Measurements from ENCODE around the gene CDCA7L.
A peak's percentile ranks its signal among the peaks of the same experiment; 100 is the strongest.

Gene CDCA7L

DNA sequence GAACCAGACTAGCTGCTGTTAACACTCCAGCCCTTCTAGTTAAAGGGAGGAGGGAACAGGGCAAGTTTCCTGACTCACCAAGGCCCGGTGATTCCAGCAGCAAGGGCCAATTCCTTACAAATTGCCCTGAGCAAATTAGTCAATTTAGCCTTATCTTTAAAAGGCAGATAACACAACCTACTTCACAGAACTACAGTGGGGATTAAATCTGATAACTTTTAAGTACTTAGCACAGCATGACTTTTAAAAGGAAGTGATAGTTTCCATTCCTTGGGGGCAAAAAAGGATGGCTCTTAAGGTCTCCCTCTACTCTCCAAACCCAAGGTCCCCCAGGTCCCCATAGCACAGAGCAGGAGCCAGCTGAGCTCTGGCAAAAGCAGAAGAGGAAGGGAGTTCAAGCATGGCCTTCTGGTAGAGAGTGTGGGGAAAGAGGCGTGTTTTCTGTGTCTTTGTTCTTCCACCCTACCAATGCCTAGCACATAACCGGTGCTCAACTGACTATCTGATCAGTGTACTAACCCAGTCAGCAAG lies 4.0 kb downstream of the CDCA7L start:
- H3K4me1 ChIP-seq (ENCODE audit: low read length), result peaks cover 56% of the 10 kb centered on the region
- no peak for TF ChIP-seq EZH2phosphoT487 (IDR thresholded peaks at IDR 0.05; ENCODE audit: low read depth)
- TF ChIP-seq, protein P1, sequence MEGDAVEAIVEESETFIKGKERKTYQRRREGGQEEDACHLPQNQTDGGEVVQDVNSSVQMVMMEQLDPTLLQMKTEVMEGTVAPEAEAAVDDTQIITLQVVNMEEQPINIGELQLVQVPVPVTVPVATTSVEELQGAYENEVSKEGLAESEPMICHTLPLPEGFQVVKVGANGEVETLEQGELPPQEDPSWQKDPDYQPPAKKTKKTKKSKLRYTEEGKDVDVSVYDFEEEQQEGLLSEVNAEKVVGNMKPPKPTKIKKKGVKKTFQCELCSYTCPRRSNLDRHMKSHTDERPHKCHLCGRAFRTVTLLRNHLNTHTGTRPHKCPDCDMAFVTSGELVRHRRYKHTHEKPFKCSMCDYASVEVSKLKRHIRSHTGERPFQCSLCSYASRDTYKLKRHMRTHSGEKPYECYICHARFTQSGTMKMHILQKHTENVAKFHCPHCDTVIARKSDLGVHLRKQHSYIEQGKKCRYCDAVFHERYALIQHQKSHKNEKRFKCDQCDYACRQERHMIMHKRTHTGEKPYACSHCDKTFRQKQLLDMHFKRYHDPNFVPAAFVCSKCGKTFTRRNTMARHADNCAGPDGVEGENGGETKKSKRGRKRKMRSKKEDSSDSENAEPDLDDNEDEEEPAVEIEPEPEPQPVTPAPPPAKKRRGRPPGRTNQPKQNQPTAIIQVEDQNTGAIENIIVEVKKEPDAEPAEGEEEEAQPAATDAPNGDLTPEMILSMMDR (IDR thresholded peaks at IDR 0.05; ENCODE audit: low read depth, low read length), result no peak
- H2AFZ ChIP-seq (ENCODE audit: low read depth, low read length), result no peak overlapping the region
- peaks cover 84% of the 10 kb centered on the region for H3K79me2 ChIP-seq (ENCODE audit: low read length)
- peak overlapping the region; percentile 37 for H3K4me3 ChIP-seq (ENCODE audit: low read length)
- H3K27me3 ChIP-seq (ENCODE audit: low read depth, low read length), result no peaks in the 10 kb centered on the region
- H3K4me2 ChIP-seq (ENCODE audit: low read length), result peak overlapping the region; percentile 89
- H3K36me3 ChIP-seq (replicated peaks; ENCODE audit: low read depth, low read length), result peaks cover 21% of the 10 kb centered on the region
- H3K27ac ChIP-seq (ENCODE audit: low read length), result no peak overlapping the region
- H3K9ac ChIP-seq (ENCODE audit: low read length), result no peak overlapping the region; the same call in 1 of the 2 replicates
- H3K9me3 ChIP-seq (ENCODE audit: insufficient read depth, low read length), result no peaks in the 10 kb centered on the region
- H4K20me1 ChIP-seq (ENCODE audit: insufficient read depth, low read length), result peaks cover 68% of the 10 kb centered on the region

DNA sequence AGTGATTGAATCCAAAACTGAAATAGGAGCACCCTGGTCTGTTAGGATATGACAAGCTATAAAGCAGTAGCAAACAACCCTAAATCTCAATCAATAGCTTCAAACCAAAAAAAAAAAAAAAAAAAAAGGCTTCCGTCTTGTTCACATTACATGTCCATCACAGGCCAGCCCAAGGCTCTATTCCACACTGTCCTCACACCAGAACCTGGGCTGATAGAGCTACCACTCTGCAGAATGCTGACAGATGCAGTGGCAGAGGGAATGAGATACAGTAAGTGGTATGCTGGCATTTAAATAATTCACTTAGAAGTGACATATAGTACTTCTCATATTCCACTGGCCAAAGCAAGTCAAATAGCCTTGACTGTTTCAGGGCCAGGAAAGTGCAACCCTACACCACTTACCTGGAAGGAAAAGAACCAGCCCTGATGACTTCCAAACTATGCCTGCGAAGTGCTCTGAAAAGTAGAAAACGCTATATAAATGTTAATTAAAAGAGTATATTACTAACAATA lies 5.8 kb downstream of the CDCA7L start:
- H4K20me1 ChIP-seq (ENCODE audit: insufficient read depth, low read length), result peaks cover 83% of the 10 kb centered on the region
- H3K4me1 ChIP-seq (ENCODE audit: low read length), result peaks cover 50% of the 10 kb centered on the region
- H3K27ac ChIP-seq (ENCODE audit: low read length), result no peak overlapping the region
- TF ChIP-seq, protein P1 (IDR thresholded peaks at IDR 0.05; ENCODE audit: low read depth, low read length), result no peak
- no peak for TF ChIP-seq EZH2phosphoT487 (IDR thresholded peaks at IDR 0.05; ENCODE audit: low read depth)
- H3K4me3 ChIP-seq (ENCODE audit: low read length), result 0 out of 2 replicates have a peak overlapping the region, but pooled peaks have one; percentile 13
- peak overlapping the region; percentile 53 for H3K4me2 ChIP-seq (ENCODE audit: low read length)
- H3K36me3 ChIP-seq (replicated peaks; ENCODE audit: low read depth, low read length), result peaks cover 30% of the 10 kb centered on the region
- H3K79me2 ChIP-seq (ENCODE audit: low read length), result peaks cover 99% of the 10 kb centered on the region
- H3K9me3 ChIP-seq (ENCODE audit: insufficient read depth, low read length), result no peaks in the 10 kb centered on the region
- no peak overlapping the region for H2AFZ ChIP-seq (ENCODE audit: low read depth, low read length)
- no peaks in the 10 kb centered on the region for H3K27me3 ChIP-seq (ENCODE audit: low read depth, low read length)
- no peak overlapping the region for H3K9ac ChIP-seq (ENCODE audit: low read length)

DNA sequence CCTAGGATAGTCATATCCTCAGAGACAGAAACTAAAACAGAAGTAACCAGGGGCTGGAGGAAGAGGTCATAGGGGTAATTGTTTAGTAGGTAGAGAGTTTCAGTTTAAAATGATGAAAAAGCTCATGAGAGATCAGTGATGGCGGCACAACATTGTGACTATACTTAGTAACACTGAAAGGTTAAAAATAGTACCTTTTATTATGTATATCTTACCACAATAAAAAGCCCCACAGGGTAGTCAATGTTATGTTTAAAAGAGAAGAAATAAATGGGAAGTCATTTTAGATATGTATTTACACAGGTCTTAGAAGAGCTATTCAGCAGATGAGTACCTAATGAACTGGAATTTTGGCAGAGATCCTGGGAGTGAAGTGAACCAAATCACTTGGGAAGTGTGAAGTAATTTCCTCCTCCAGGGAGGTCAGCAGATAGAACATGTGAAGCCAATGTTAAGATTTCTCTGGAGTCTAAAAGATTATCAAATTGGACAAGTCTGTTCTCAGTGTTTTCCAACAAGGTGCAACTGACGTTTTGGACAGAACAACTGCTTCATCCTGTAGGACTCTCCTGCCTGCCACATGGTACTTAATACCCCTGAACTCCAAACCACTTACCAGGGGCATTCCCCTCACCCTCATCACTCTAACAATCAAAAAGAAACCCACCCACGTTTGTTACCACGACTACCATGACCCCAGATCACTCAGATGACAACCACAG lies 6.4 kb downstream of the CDCA7L start:
- no peak overlapping the region for H3K9ac ChIP-seq (ENCODE audit: low read length)
- H3K36me3 ChIP-seq (replicated peaks; ENCODE audit: low read depth, low read length), result peaks cover 35% of the 10 kb centered on the region
- H2AFZ ChIP-seq (ENCODE audit: low read depth, low read length), result no peak overlapping the region
- H3K27me3 ChIP-seq (ENCODE audit: low read depth, low read length), result no peaks in the 10 kb centered on the region
- peak overlapping the region; percentile 53 for H3K4me2 ChIP-seq (ENCODE audit: low read length)
- H3K4me1 ChIP-seq (ENCODE audit: low read length), result peaks cover 50% of the 10 kb centered on the region
- H3K9me3 ChIP-seq (ENCODE audit: insufficient read depth, low read length), result no peaks in the 10 kb centered on the region
- peaks cover 90% of the 10 kb centered on the region for H4K20me1 ChIP-seq (ENCODE audit: insufficient read depth, low read length)
- H3K4me3 ChIP-seq (ENCODE audit: low read length), result 0 out of 2 replicates have a peak overlapping the region, but pooled peaks have one; percentile 13
- no peak overlapping the region for H3K27ac ChIP-seq (ENCODE audit: low read length)
- H3K79me2 ChIP-seq (ENCODE audit: low read length), result peaks cover 99% of the 10 kb centered on the region
- TF ChIP-seq, protein P1 (IDR thresholded peaks at IDR 0.05; ENCODE audit: low read depth, low read length), result no peak
- no peak for TF ChIP-seq EZH2phosphoT487 (IDR thresholded peaks at IDR 0.05; ENCODE audit: low read depth)

DNA sequence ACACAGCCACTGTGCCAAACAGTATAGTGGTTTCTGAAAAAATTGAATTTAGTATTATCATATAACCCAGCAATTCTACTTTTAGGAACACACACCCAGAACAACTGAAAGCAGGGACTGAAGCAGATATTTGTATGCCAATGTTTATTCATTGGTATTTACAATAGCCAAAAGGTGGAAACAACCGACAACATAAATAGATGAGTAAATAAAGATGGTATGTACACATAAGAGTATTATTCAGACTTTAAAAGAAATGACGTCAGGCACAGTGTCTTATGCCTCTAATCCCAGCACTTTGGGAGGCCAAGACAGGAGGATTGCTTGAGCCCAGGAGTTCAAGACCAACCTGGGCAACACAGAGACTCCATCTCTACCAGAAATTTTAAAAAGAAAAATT lies 7.2 kb downstream of the CDCA7L start:
- Histone ChIP-seq H3K4me3 (ENCODE audit: low read length) (no peak overlapping the region), H3K27ac (ENCODE audit: low read length) (no peak overlapping the region), H2AFZ (ENCODE audit: low read depth, low read length) (no peak overlapping the region), H3K9me3 (ENCODE audit: insufficient read depth, low read length) (no peaks in the 10 kb centered on the region), H3K4me1 (ENCODE audit: low read length) (peaks cover 44% of the 10 kb centered on the region), H4K20me1 (ENCODE audit: insufficient read depth, low read length) (peaks cover 91% of the 10 kb centered on the region), H3K9ac (ENCODE audit: low read length) (no peak overlapping the region), H3K79me2 (ENCODE audit: low read length) (peaks cover 99% of the 10 kb centered on the region), H3K4me2 (ENCODE audit: low read length) (no peak overlapping the region), H3K36me3 (replicated peaks; ENCODE audit: low read depth, low read length) (peaks cover 42% of the 10 kb centered on the region), H3K27me3 (ENCODE audit: low read depth, low read length) (no peaks in the 10 kb centered on the region)
- TF ChIP-seq, protein P1 (IDR thresholded peaks at IDR 0.05; ENCODE audit: low read depth, low read length), result no peak
